Measurements from ENCODE around the gene PARD3. TPM values are rescaled to one million over a fixed set of nuclear protein-coding genes. Genes with fewer than 3 reads are reported as not detected.

The PARD3 gene
- total RNA-seq, 4 donors from 2014 or later, result 30.9 to 54.6 (median 40.0) TPM

DNA sequence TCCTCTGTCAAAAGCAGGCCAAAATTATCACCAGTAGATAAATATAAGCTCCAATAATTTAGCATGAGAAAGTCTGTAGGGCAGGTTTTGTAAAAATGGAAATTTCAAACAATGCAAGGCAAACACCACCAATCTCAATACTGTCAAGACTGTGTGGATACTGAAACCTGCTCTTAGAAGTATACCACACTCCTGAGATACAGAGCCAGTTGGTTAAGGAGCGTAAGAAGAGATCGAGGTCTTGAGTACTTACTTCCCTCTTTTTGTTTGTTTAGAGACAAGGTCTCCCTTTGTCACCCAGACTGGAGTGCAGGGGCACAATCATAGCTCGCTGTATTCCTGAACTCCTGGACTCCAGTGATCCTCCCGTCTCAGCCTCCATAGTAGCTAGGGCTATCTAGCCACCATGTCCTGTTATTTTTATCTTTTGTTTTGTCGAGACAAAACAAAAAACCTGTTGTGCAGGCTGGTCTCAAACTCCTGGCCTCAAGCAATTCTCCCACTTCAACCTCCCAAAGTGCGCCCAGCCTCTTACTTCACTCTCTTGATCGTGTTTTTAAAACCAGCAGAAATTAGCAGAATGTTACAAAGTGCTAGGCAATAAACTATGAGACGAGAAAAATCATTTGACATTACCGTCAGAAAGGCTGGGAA is 205.7 kb downstream of the PARD3 start:
- ATAC-seq (ENCODE audit: low FRiP score) (no peak), DNase-seq (ENCODE audit: low spot score) (no peak)
- TF ChIP-seq, protein P1, sequence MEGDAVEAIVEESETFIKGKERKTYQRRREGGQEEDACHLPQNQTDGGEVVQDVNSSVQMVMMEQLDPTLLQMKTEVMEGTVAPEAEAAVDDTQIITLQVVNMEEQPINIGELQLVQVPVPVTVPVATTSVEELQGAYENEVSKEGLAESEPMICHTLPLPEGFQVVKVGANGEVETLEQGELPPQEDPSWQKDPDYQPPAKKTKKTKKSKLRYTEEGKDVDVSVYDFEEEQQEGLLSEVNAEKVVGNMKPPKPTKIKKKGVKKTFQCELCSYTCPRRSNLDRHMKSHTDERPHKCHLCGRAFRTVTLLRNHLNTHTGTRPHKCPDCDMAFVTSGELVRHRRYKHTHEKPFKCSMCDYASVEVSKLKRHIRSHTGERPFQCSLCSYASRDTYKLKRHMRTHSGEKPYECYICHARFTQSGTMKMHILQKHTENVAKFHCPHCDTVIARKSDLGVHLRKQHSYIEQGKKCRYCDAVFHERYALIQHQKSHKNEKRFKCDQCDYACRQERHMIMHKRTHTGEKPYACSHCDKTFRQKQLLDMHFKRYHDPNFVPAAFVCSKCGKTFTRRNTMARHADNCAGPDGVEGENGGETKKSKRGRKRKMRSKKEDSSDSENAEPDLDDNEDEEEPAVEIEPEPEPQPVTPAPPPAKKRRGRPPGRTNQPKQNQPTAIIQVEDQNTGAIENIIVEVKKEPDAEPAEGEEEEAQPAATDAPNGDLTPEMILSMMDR (IDR thresholded peaks at IDR 0.05), result no peak

DNA sequence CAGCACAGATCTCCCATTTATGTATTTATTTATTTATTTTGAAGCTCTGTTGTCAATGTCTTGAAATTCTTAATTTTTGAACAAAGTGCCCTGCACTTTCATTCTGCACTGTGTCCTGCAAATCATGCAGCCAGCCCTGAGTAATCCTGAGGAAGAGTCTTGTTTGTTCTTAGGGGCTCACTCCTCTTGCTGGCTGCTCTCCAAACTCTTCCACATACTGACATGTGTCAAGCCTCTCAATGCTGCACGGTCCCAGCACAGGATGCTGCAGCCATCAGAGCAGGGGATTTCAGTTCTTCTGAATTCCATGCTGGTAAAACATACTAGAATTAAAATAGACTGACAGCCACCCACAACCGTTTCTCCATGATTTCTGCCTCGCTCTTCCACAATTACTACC is 207.2 kb downstream of the PARD3 start:
- DNase-seq (ENCODE audit: low spot score) (no peak), ATAC-seq (ENCODE audit: low FRiP score) (no peak)
- TF ChIP-seq, protein P1 (IDR thresholded peaks at IDR 0.05), result no peak

DNA sequence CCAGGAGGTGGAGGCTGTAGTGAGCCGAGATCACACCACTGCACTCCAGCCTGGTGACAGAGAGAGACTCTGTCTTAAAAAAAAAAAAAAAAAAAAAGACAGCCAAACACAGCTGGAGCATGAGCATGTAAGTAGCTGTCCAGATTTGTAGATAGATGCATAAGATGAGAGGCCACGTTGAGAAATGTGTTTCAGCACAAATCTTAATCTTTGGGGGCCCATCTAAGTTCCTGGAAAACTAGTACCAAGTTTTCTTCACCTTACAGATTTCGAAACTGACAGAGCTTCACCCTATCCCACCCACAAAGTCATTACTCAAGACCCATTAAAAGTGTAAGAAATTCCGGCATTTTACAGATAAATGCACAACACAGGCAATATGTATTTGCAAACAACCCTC is 208.2 kb downstream of the PARD3 start:
- no peak for ATAC-seq (ENCODE audit: low FRiP score)
- no peak for DNase-seq (ENCODE audit: low spot score)
- TF ChIP-seq, protein P1 (IDR thresholded peaks at IDR 0.05), result no peak

DNA sequence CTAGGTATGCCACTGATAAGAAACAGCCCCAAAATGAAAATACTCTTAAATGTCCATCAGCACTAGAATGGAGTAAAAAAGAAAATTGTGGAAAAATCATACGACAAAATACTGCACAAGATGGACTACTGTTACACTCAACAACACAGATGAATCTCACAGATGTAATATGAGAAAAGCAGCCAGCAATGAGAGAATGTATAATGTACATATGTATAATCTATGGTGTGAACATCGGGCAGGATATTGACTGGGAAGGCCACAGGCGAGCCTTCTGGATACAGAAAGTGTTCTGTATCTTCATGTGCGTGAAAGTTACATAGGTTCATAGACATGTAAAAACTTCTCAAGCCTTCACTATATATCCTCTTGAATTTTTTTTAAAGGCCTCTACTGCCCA is 212.6 kb downstream of the PARD3 start:
- ATAC-seq (ENCODE audit: low FRiP score), result no peak
- TF ChIP-seq, protein P1 (IDR thresholded peaks at IDR 0.05), result no peak
- DNase-seq (ENCODE audit: low spot score), result no peak

DNA sequence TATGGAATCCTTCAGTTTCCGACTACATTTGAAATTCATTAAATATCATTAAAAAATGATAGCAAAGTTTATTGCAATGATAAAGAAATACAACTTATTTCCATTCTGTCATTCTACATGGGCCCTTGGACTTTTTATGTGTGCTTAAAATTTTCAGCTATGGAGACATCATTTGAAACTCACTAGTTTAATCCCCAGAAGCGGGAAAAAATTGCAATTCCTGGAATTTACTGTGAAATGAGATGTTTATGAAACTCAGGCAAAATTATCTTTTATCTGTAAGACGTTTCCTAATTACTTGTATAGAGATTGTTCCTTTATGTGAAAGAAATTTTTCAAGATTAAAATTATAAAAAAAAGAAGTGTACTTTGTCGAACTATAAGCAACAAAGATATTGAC is 213.4 kb downstream of the PARD3 start:
- ATAC-seq (ENCODE audit: low FRiP score), result no peak
- TF ChIP-seq, protein P1 (IDR thresholded peaks at IDR 0.05), result no peak
- no peak for DNase-seq (ENCODE audit: low spot score)

DNA sequence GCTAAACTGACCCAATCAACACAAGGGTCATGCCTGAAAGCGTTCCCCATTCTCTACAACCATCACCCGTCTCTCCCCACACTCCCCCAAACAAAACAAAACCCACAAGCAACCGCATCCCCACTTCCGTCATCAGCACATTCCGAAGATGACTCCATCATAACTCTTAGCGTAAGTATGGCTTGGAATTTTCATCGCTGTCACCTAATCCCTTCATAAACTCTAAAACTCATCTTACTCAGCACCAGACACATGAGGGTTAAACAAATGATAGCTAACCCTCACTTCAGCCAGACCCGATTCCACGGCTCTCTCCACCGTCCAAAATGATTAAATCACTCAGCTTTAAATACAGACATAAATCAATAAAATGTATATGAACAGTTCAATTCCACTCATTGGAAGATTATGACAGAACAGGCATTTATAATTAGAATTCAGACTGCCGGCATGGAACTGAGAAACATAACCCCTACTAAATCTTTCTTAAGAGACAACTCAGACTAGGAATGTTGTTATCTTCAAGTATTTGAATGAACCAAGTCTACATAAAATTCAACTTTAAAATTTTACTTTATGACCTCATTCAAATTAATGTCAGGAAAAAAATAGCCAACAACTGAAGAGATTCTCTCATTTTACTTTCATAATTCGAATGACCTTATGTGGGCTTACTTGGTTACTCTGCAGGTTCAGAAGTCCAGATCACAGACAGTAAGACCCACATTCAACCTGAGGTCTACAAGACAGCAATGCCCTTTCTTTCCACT is 215.9 kb downstream of the PARD3 start:
- ATAC-seq (ENCODE audit: low FRiP score) (no peak), DNase-seq (ENCODE audit: low spot score) (no peak)
- TF ChIP-seq, protein P1 (IDR thresholded peaks at IDR 0.05), result no peak

DNA sequence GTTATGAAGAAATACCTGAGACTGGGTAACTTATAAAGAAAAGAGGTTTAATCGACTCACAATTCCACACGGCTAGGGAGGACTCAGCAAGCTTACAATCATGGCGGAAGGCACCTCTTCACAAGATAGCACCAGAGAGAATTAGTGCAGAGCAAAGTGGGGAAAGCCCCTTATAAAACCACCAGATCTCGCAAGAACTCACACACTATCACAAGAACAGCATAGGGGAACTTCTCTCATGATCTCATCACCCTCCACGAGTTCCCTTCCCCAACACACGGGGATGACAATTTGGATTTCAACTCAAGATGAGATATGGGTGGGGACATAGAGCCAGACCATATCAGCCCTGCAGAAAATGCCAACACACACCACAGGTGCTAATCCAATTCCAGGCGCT is 218.7 kb downstream of the PARD3 start:
- DNase-seq (ENCODE audit: low spot score) (no peak), ATAC-seq (ENCODE audit: low FRiP score) (no peak)
- TF ChIP-seq, protein P1 (IDR thresholded peaks at IDR 0.05), result no peak
